Heart right ventricle (tissue), 16 donors: ENCODE measurements around the gene HOXA2. TPM values are rescaled to one million over a fixed set of nuclear protein-coding genes. Genes with fewer than 3 reads are reported as not detected.

Experiments
- ATAC-seq, 8 donors: fragments of 200-7000 bp; cut with Tn5 transposase; one replicate each; pipeline ENCODE4 v1.9.1; 2020; ENCODE audit warnings: mild to moderate bottlenecking in 8 of 8, moderate library complexity in 8 of 8, moderate number of reproducible peaks in 1 of 8
- DNase-seq, 2 donors: peaks; one replicate each; pipeline ENCODE4 v3.0.0-alpha.2; 2020
- H3K27ac ChIP-seq, 10 donors: fragments of 200-600 bp; sonication (generic) in 2 of 10; one replicate each; pipeline versions ENCODE4 v1.5.0 to v1.8.0; 2020 to 2022; ENCODE audit warnings: mild to moderate bottlenecking in 3 of 10
- H3K27me3 ChIP-seq, 7 donors: fragments of 200-600 bp; one replicate each; pipeline ENCODE4 v1.8.0; 2021 to 2022; ENCODE audit warnings: mild to moderate bottlenecking in 2 of 7
- H3K36me3 ChIP-seq, 9 donors: fragments of 200-600 bp; sonication (generic) in 1 of 9; one replicate each; pipeline versions ENCODE4 v1.5.0 to v1.8.0; 2020 to 2022; ENCODE audit warnings: mild to moderate bottlenecking in 2 of 9
- H3K4me1 ChIP-seq, 9 donors: fragments of 200-600 bp; sonication (generic) in 1 of 9; one replicate each; pipeline versions ENCODE4 v1.5.0 to v1.8.0; 2020 to 2022; ENCODE audit warnings: mild to moderate bottlenecking in 4 of 9
- H3K4me3 ChIP-seq, 10 donors: fragments of 200-600 bp; sonication (generic) in 2 of 10; one replicate each; pipeline versions ENCODE4 v1.5.0 to v1.8.0; 2020 to 2022; ENCODE audit warnings: mild to moderate bottlenecking in 7 of 10, moderate library complexity in 2 of 10
- H3K9me3 ChIP-seq, 11 donors: fragments of 200-600 bp in 10 of 11; sonication (generic) in 2 of 11; one replicate each; pipeline versions ENCODE4 v1.5.0 to v1.8.0; 2013 to 2022; ENCODE audit warnings: mild to moderate bottlenecking in 2 of 11, control low read depth in 1 of 11, moderate library complexity in 1 of 11
- CTCF ChIP-seq, 9 donors: fragments of 200-600 bp; sonication (generic) in 2 of 9; IDR thresholded peaks; one replicate each; pipeline versions ENCODE4 v1.5.0 to v1.8.0; 2021 to 2022; ENCODE audit warnings: antibody characterized with exemption in 9 of 9, mild to moderate bottlenecking in 5 of 9, moderate library complexity in 1 of 9
- WGBS, 2 donors: extraction: QIAGEN DNeasy Blood & Tissue Kit; methylation state at CpG; one replicate each; pipeline ENCODE4 v1.1.7; 2013; ENCODE audit warnings: inconsistent platforms in 1 of 2; 5-methylcytosine and 5-hydroxymethylcytosine counted together
- intact Hi-C, 10 donors: fragments of 100-400 bp; cut with DNase I; formaldehyde crosslinking; loops; one replicate each; pipeline versions ENCODE4 v1.11.1 to v1.14.2; 2022
- polyA plus RNA-seq, 2 donors: library from polyadenylated mRNA; stranded (reverse); fragments of 200-250 nt; gene quantifications; one replicate each; pipeline ENCODE4 v1.2.3, GENCODE V29; 2013
- total RNA-seq, 10 donors: library from RNA; stranded (reverse); fragmentation: NEBNext Ultra II Directional in 3 of 10; extraction: Animal tissue kit (Norgen Biotek cat#: 25700) in 3 of 10; gene quantifications; one replicate each; pipeline versions ENCODE4 v1.2.1 to v1.2.4, GENCODE V29; 2021 to 2023
- donor health status: Arrhythmogenic right ventricular cardiomyopathy.
- donor health status: ischemic (EF 13 %, LVEDD 7.1; RV severe dilation, severe dysfunction).
- donor health status: healthy with polysubstance abuse.
- donor health status: DM: no; HTN: yes; CAD: no.
- donor health status: DM: no; HTN: no; CAD: no.
- donor health status: ischemic (EF 25% LVEDD 6.9; RV normal size, moderate dysfunction).
- donor health status: ischemic (EF 25% LVEDD 5.7; RV mildly dilated, moderate dysfunction).
- donor health status: healthy.
- donor health status: DM: yes; HTN: yes; CAD: no.
- donor health status: Ischemic cardiomyopathy.
- donor health status: ischemic (EF 35%, LVEDD 5.7; RV mildly dilated, moderate dysfunction).
- donor health status: nonischemic (EF 11% LVEDD 7.7; RV severe dilation, severe dysfunction).
- donor health status: DM: yes; HTN: yes; CAD: no.
- donor health status: PGD.
- donor health status: ischemic (EF 29% LVEDD 5.4; RV normal size, mild dysfunction).
- donor health status: nonischemic (EF 23%, LVEDD 6.1; RV moderate dilation, normal function).

HOXA2 gene
- total and polyA plus RNA-seq, 12 donors = 0.10 to 0.23 (median 0.19) TPM; not detected in 8

- ATAC-seq (no peak), DNase-seq (no peak)
- no peaks in the 10 kb centered on the region for H3K9me3 ChIP-seq
- no peaks in the 10 kb centered on the region for H3K36me3 ChIP-seq
- WGBS, 2 donors = 11 to 24% methylated on average over 6 of the region's 6 CpGs
- intact Hi-C loops = no loop called here
- H3K27me3 ChIP-seq = peaks cover 22 to 99% (median 98%) of the 10 kb centered on the region in 7 donors
- no peak overlapping the region for H3K4me3 ChIP-seq
- peaks cover 0 to 40% (median 9%) of the 10 kb centered on the region in 9 donors for H3K4me1 ChIP-seq
- no peak for TF ChIP-seq CTCF (IDR thresholded peaks at IDR 0.05)
- peak overlapping the region in 3 of 10 donors; percentile 18 to 53 (median 44) for H3K27ac ChIP-seq
Observed at GRCh38 chr7:27111042-27111750, 8.7 kb upstream of the HOXA2 start.

GRCh38 chr7:27110186-27111031, 7.9 kb upstream of the HOXA2 start:
- intact Hi-C loops = no loop called here
- no peak for TF ChIP-seq CTCF (IDR thresholded peaks at IDR 0.05)
- ATAC-seq (no peak), DNase-seq (no peak)
- 13 to 20% methylated on average over 53 to 66 of the region's 66 CpGs for WGBS, 2 donors
- H3K4me3 ChIP-seq = no peak overlapping the region
- H3K4me1 ChIP-seq = peaks cover 0 to 43% (median 7%) of the 10 kb centered on the region in 9 donors
- H3K27me3 ChIP-seq = peaks cover 24 to 99% (median 98%) of the 10 kb centered on the region in 7 donors
- H3K9me3 ChIP-seq = no peaks in the 10 kb centered on the region
- no peaks in the 10 kb centered on the region for H3K36me3 ChIP-seq
- peak overlapping the region in 2 of 10 donors; percentile 31 to 44 for H3K27ac ChIP-seq

DNA sequence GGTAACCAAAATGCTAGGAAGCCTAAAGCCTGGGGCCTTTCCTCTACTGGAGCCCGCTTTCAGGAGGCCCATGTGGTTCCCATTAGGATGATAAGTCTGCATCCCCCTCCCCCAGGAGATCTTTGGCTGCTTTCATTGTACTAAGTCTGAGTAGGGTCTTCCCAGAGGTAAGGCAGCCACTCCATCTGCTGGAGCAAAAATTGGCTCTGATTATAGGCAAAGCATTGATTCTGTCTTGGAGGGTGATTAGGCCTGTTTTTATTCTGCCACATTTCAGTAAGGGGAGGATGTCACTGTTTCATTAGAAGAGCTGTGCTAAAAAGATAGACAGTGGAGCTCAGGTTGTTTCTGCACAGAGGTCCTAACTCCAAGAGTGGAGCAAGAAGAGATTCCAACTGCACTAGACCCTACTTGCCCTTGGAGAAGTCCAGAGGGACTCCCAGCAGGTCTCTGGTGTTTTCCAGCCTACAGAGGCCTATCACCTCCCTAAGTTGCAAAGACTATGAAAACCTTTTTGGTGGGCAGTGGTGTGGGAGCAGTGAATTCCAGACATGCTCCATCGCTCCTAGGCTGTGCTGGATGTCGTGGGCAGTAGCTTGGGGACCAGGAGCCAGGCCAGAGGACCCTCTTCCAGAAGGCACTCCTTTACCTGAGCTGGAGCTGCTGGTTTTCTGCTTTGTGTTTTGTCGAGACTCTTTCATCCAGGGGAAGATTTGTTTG, 7.1 kb upstream of the HOXA2 start:
- DNase-seq (no peak), ATAC-seq (no peak)
- H3K27me3 ChIP-seq = peaks cover 26 to 99% (median 99%) of the 10 kb centered on the region in 7 donors
- no peaks in the 10 kb centered on the region for H3K9me3 ChIP-seq
- TF ChIP-seq CTCF (IDR thresholded peaks at IDR 0.05) = no peak
- no peaks in the 10 kb centered on the region for H3K36me3 ChIP-seq
- H3K4me1 ChIP-seq = peaks cover 0 to 39% (median 5%) of the 10 kb centered on the region in 9 donors
- intact Hi-C loops = no loop called here
- peak overlapping the region in 1 of 10 donors; percentile 84 for H3K27ac ChIP-seq
- WGBS, 2 donors = 70 to 72% methylated on average over 4 of the region's 4 CpGs
- H3K4me3 ChIP-seq = no peak overlapping the region
